ENCODE results near the gene PDLIM4.

PDLIM4 gene

DNA sequence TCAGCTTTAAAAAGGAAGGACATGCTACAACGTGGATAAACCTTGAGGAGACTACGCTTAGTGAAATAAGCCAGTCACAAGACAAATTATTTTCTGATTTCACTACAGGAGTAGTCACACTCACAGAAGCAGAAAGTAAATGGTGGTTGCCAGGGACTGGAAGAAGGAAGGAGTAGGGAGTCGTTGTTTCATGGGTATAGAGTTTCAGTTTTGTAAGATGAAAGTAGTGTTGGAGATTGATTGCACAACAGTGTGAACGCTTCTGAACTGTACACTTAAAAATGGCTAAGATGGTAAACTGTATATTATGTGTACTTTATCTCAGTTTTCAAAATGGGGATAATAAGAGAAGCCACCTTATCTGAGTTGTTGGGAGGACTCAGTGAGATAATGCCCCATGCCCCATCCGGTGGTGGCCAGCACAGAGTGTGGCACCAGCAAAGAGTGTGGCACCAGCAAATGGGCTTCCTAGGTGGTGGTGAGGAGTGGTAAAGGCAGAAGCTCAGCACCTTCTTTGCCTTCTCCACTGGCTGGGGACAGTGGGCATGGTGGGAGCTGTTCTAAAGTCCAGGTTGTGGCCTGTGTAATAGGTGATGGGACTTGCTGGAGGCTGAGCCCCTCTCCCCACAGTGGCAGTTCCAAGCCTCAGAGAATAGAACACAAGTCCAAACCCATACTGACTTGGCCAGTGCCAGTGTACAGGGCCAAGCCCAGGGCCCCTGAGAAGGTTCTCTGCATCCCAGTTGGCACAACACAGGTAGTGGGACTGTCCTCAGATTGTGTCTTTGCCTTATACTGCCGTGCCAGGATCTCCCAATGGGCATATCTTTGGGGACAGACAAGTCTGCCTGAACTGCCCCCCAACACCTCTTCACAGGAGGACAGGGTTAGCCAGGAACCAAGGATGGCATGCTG lies 41.1 kb downstream of the PDLIM4 start:
- Histone ChIP-seq H3K9me3 (ENCODE audit: insufficient read depth, low read depth, low read length) (no peaks in the 10 kb centered on the region), H3K27ac (ENCODE audit: low read length) (no peak overlapping the region), H3K36me3 (ENCODE audit: insufficient read depth, low read depth, low read length) (no peaks in the 10 kb centered on the region), H3K27me3 (ENCODE audit: insufficient read depth, low read length) (peaks cover 27% of the 10 kb centered on the region), H3K4me3 (ENCODE audit: low read length) (no peak overlapping the region), H3K9ac (ENCODE audit: low read depth, low read length) (no peak overlapping the region), H3K4me1 (ENCODE audit: insufficient read depth, low read length) (peaks cover 3% of the 10 kb centered on the region)

GRCh38 chr5:132299917-132300316 lies 42.4 kb downstream of the PDLIM4 start:
- H3K9ac ChIP-seq (ENCODE audit: low read depth, low read length) = no peak overlapping the region
- peaks cover 19% of the 10 kb centered on the region for H3K27me3 ChIP-seq (ENCODE audit: insufficient read depth, low read length)
- H3K36me3 ChIP-seq (ENCODE audit: insufficient read depth, low read depth, low read length) = no peaks in the 10 kb centered on the region
- H3K9me3 ChIP-seq (ENCODE audit: insufficient read depth, low read depth, low read length) = no peaks in the 10 kb centered on the region
- no peak overlapping the region for H3K4me3 ChIP-seq (ENCODE audit: low read length)
- peaks cover 3% of the 10 kb centered on the region for H3K4me1 ChIP-seq (ENCODE audit: insufficient read depth, low read length)
- no peak overlapping the region for H3K27ac ChIP-seq (ENCODE audit: low read length)

- Histone ChIP-seq H3K36me3 (ENCODE audit: insufficient read depth, low read depth, low read length) (no peaks in the 10 kb centered on the region), H3K27me3 (ENCODE audit: insufficient read depth, low read length) (peaks cover 10% of the 10 kb centered on the region), H3K9ac (ENCODE audit: low read depth, low read length) (no peak overlapping the region), H3K4me3 (ENCODE audit: low read length) (no peak overlapping the region), H3K27ac (ENCODE audit: low read length) (no peak overlapping the region), H3K4me1 (ENCODE audit: insufficient read depth, low read length) (no peaks in the 10 kb centered on the region; the same call in 1 of the 2 replicates), H3K9me3 (ENCODE audit: insufficient read depth, low read depth, low read length) (no peaks in the 10 kb centered on the region)
These were observed 43.3 kb downstream of the PDLIM4 start for GRCh38 chr5:132300577-132301343.

DNA sequence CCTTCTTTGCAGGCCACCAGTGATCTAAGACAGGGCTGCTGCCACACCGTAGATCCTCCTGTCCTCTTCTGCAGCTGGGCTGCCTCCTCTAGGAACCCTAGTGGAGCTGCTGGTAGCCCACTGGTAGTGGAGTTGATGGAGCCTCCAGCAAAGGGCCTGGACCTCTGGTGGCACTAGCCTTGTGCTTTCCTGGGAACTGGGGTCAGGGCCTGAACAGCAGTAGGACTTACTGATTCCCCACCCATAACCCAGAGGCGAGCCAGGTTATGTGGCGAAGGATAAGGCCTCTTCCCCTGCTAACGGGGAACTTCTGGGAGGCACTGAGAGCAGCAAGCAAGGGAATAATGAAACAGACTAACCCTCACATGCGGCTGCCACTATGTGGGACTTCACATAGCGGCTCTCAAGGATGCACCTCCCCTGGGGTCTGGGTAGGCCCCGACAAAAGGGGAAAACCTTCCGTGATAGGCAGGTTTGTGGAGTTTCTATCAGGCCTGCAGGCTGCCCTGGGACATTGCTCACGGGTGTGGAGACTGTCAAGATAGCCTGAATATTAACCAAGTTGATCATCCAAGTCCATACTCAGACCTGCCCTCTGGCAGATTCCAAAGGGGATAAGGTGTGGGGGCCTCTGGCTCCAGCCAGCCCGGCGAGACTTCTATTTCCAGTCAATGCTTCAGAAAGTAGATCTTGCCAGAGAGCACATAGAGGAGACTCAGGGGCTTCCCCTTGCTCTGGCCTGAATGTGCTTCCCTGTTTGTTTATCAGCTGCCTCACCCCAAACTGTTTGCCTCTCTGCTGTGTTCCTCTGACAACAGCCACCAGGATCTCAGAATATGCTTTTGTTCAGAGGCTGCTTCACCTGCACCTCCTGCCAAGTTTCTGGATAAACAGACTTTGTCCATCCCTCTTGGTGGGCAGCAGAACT lies 44.1 kb downstream of the PDLIM4 start:
- no peak overlapping the region for H3K4me3 ChIP-seq (ENCODE audit: low read length)
- peaks cover 2% of the 10 kb centered on the region; the same call in 1 of the 2 replicates for H3K27me3 ChIP-seq (ENCODE audit: insufficient read depth, low read length)
- H3K4me1 ChIP-seq (ENCODE audit: insufficient read depth, low read length) = no peaks in the 10 kb centered on the region; the same call in 1 of the 2 replicates
- H3K9me3 ChIP-seq (ENCODE audit: insufficient read depth, low read depth, low read length) = no peaks in the 10 kb centered on the region
- no peak overlapping the region for H3K27ac ChIP-seq (ENCODE audit: low read length)
- no peaks in the 10 kb centered on the region for H3K36me3 ChIP-seq (ENCODE audit: insufficient read depth, low read depth, low read length)
- H3K9ac ChIP-seq (ENCODE audit: low read depth, low read length) = no peak overlapping the region

DNA sequence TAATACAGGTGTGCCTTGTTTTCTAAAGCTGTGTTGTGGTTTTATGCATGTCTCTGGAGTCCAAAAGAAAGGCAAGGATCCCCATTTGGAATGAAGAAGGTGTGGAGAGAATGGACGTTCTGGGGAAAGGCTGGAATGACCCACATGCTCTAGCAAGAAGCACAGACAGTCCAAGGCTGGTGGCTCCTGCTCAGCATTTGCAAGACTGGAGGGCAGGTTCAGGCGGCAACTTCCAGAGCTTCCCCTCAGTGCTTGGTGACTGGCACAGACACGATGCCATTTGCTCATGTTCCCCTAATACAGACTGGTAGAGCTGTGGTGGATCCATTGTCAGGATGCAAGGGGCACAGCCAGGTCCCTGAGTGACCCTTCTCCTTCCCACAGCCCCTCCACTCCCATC lies 44.9 kb downstream of the PDLIM4 start:
- H3K9ac ChIP-seq (ENCODE audit: low read depth, low read length) = no peak overlapping the region
- H3K9me3 ChIP-seq (ENCODE audit: insufficient read depth, low read depth, low read length) = no peaks in the 10 kb centered on the region
- no peak overlapping the region for H3K27ac ChIP-seq (ENCODE audit: low read length)
- no peaks in the 10 kb centered on the region for H3K36me3 ChIP-seq (ENCODE audit: insufficient read depth, low read depth, low read length)
- H3K4me1 ChIP-seq (ENCODE audit: insufficient read depth, low read length) = no peaks in the 10 kb centered on the region; the same call in 1 of the 2 replicates
- no peaks in the 10 kb centered on the region for H3K27me3 ChIP-seq (ENCODE audit: insufficient read depth, low read length)
- H3K4me3 ChIP-seq (ENCODE audit: low read length) = no peak overlapping the region

GRCh38 chr5:132303589-132303988 lies 46.1 kb downstream of the PDLIM4 start:
- no peak overlapping the region for H3K9ac ChIP-seq (ENCODE audit: low read depth, low read length)
- H3K27ac ChIP-seq (ENCODE audit: low read length) = no peak overlapping the region
- no peaks in the 10 kb centered on the region for H3K27me3 ChIP-seq (ENCODE audit: insufficient read depth, low read length)
- no peaks in the 10 kb centered on the region; the same call in 1 of the 2 replicates for H3K4me1 ChIP-seq (ENCODE audit: insufficient read depth, low read length)
- H3K9me3 ChIP-seq (ENCODE audit: insufficient read depth, low read depth, low read length) = no peaks in the 10 kb centered on the region
- no peak overlapping the region for H3K4me3 ChIP-seq (ENCODE audit: low read length)
- no peaks in the 10 kb centered on the region for H3K36me3 ChIP-seq (ENCODE audit: insufficient read depth, low read depth, low read length)

GRCh38 chr5:132305420-132305819 lies 47.9 kb downstream of the PDLIM4 start:
- Histone ChIP-seq H3K27me3 (ENCODE audit: insufficient read depth, low read length) (no peaks in the 10 kb centered on the region), H3K9ac (ENCODE audit: low read depth, low read length) (no peak overlapping the region), H3K9me3 (ENCODE audit: insufficient read depth, low read depth, low read length) (no peaks in the 10 kb centered on the region), H3K36me3 (ENCODE audit: insufficient read depth, low read depth, low read length) (no peaks in the 10 kb centered on the region), H3K27ac (ENCODE audit: low read length) (no peak overlapping the region), H3K4me1 (ENCODE audit: insufficient read depth, low read length) (no peaks in the 10 kb centered on the region; the same call in 1 of the 2 replicates), H3K4me3 (ENCODE audit: low read length) (no peak overlapping the region)

DNA sequence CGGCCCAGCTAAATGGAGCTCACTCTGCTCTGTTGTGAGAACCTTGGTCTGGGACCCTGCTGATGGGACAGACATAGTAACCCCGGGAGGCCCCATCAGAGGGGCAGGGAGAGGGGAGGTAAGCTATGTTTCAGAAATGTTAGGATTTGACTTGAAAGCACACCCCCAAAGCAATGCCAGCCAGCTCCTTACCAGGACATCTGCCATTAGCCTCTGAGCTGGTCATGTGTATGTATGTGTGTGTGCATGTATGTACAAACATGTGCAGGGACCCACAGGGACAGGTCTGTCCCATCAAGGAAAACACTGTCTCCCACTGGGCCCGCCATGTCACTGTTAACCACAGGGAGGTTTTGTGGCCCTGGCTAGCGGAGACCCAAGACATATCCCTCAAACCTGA lies 51.2 kb downstream of the PDLIM4 start:
- no peaks in the 10 kb centered on the region for H3K9me3 ChIP-seq (ENCODE audit: insufficient read depth, low read depth, low read length)

GRCh38 chr5:132309679-132310078 lies 52.2 kb downstream of the PDLIM4 start:
- no peaks in the 10 kb centered on the region for H3K4me1 ChIP-seq (ENCODE audit: insufficient read depth, low read length)
- H3K9me3 ChIP-seq (ENCODE audit: insufficient read depth, low read depth, low read length) = no peaks in the 10 kb centered on the region
- no peak overlapping the region for H3K27ac ChIP-seq (ENCODE audit: low read length)
- no peak overlapping the region for H3K4me3 ChIP-seq (ENCODE audit: low read length)
- no peaks in the 10 kb centered on the region for H3K36me3 ChIP-seq (ENCODE audit: insufficient read depth, low read depth, low read length)
- H3K27me3 ChIP-seq (ENCODE audit: insufficient read depth, low read length) = no peaks in the 10 kb centered on the region
- no peak overlapping the region for H3K9ac ChIP-seq (ENCODE audit: low read depth, low read length)

More for the DNA sequence above, 51.2 kb downstream of the PDLIM4 start:
- no peak overlapping the region for H3K4me3 ChIP-seq (ENCODE audit: low read length)
- H3K4me1 ChIP-seq (ENCODE audit: insufficient read depth, low read length) = no peaks in the 10 kb centered on the region; the same call in 1 of the 2 replicates
- no peak overlapping the region for H3K27ac ChIP-seq (ENCODE audit: low read length)
- H3K36me3 ChIP-seq (ENCODE audit: insufficient read depth, low read depth, low read length) = no peaks in the 10 kb centered on the region
- no peaks in the 10 kb centered on the region for H3K27me3 ChIP-seq (ENCODE audit: insufficient read depth, low read length)
- no peak overlapping the region for H3K9ac ChIP-seq (ENCODE audit: low read depth, low read length)

GRCh38 chr5:132310141-132310834 lies 52.8 kb downstream of the PDLIM4 start:
- H3K9ac ChIP-seq (ENCODE audit: low read depth, low read length) = no peak overlapping the region
- no peak overlapping the region for H3K4me3 ChIP-seq (ENCODE audit: low read length)
- no peak overlapping the region for H3K27ac ChIP-seq (ENCODE audit: low read length)
- H3K9me3 ChIP-seq (ENCODE audit: insufficient read depth, low read depth, low read length) = no peaks in the 10 kb centered on the region
- H3K36me3 ChIP-seq (ENCODE audit: insufficient read depth, low read depth, low read length) = no peaks in the 10 kb centered on the region
- H3K4me1 ChIP-seq (ENCODE audit: insufficient read depth, low read length) = no peaks in the 10 kb centered on the region
- H3K27me3 ChIP-seq (ENCODE audit: insufficient read depth, low read length) = no peaks in the 10 kb centered on the region

DNA sequence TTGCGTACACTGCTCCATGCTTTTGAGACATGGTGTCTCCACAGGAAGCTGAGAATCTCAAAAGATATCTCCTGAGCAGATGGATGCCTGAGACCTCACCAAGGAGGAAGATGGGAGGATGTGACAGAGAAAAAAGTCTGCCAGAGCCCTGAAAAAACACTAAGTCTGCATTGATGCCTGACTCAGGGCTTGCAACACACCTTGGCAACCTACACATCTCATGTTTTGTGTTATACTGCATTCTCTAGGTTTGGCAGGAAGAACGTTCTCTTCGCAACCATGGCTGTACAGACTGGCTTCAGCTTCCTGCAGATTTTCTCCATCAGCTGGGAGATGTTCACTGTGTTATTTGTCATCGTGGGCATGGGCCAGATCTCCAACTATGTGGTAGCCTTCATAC lies 55.9 kb downstream of the PDLIM4 start:
- no peaks in the 10 kb centered on the region for H3K27me3 ChIP-seq (ENCODE audit: insufficient read depth, low read length)

More for the DNA sequence above, 55.9 kb downstream of the PDLIM4 start:
- Histone ChIP-seq H3K36me3 (ENCODE audit: insufficient read depth, low read depth, low read length) (no peaks in the 10 kb centered on the region), H3K4me1 (ENCODE audit: insufficient read depth, low read length) (no peaks in the 10 kb centered on the region), H3K4me3 (ENCODE audit: low read length) (no peak overlapping the region), H3K9me3 (ENCODE audit: insufficient read depth, low read depth, low read length) (no peaks in the 10 kb centered on the region), H3K27ac (ENCODE audit: low read length) (no peak overlapping the region), H3K9ac (ENCODE audit: low read depth, low read length) (no peak overlapping the region)

All from iPS-20b (cell line).